RPMI7951 (cell line): ENCODE measurements around the gene MT1B. TPM values are rescaled to one million over a fixed set of nuclear protein-coding genes. Genes with fewer than 3 reads are reported as not detected.
A peak's percentile ranks its signal among the peaks of the same experiment; 100 is the strongest.

Source experiments
- DNase-seq: peaks from one replicate; pipeline ENCODE4 v3.0.0-alpha.2; 2012; ENCODE audit warnings: low read depth
- total RNA-seq: library from RNA; depleted of rRNA; stranded (reverse); fragments of >200 nt; shearing (Covaris generic); gene quantifications from 2 replicates; pipeline ENCODE4 v1.2.3, GENCODE V29; 2014; rRNA removed

The MT1B gene
- not detected in 2 replicates for total RNA-seq

DNA sequence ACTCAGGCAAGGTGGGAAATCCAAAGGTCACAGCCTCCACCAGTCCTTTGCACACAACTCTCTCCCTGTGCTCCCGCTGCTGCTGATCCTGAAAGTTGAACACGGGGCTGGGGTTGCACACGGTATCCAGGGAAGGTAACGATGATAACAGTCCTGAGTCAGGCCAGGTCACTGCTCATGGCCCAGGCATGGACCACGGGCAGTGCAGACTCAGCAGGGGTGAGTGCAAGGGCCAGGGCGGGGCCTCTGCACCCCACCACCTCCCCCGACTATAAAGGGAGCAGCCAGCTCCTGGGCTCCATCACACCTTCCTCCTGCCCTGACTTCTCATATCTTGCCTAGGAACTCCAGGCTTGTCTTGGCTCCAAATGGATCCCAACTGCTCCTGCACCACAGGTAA, at the start of gene MT1B:
MT1B (plus strand) TSS at position 301 of the 400 bp plus-strand sequence; CDS start at position 369, 68 bp downstream.
- DNase-seq = no peak

- DNase-seq = peak; percentile 64
Observed at GRCh38 chr16:56603589-56603988, 48.1 kb upstream of the MT1B start.

DNA sequence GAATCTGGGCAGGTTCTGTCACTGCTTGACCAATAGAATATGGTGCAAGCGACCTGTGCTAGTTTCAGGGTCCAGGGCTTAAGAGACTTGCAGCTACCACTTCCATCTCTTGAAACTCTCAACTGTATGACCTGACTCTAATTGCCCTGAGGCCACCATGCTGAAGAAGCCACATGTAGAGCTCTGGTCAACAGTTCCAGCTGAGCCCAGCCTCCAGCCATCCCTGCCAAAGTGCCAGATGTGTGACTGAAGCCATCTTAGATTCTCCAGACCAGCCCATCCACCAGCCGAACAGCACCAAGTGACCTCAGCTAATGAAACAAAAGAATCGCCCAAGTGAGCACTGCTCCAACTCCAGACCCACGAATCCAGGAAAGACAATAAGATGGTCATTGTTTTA, 46.7 kb upstream of the MT1B start:
- DNase-seq = peak; percentile 90

DNA sequence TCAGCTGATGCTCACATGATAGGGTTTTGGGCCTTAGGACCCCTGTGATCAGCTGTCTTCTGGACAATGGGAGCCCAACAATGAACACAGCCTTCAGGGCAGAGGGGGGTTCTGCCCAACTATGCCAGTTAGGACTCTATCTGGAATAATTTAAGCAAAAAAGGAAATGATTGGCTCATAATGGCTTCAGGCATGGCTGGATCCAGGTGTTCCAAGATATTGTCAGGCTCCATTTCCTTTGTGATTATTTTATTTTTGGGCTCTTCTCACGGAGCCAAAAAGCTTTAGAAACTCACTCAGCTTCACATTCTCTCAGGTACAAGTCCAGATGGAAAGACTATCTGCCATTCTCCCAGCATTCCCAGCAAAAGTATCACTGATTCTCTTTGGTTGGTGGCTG, 46.2 kb upstream of the MT1B start:
- DNase-seq = no peak

DNA sequence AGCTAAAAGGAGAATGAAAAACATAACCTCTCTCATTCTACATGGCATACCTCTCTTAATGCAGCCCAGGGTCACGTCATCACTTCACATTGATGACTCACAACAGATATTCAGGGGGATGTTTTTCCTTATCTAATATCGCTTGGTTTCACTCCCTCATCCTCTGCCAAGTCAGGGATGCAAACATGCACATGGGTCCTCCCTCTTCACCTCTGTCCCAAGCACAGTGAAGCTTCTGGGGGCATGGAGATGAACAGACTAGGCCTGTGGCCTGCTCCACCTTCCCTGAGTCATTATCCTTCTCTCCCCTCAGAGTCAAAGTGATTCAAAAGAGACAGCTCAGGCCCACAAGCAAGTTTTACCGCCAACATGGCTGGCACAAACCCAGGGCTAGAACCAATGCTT, 45.6 kb upstream of the MT1B start:
- DNase-seq = peak; percentile 95

DNA sequence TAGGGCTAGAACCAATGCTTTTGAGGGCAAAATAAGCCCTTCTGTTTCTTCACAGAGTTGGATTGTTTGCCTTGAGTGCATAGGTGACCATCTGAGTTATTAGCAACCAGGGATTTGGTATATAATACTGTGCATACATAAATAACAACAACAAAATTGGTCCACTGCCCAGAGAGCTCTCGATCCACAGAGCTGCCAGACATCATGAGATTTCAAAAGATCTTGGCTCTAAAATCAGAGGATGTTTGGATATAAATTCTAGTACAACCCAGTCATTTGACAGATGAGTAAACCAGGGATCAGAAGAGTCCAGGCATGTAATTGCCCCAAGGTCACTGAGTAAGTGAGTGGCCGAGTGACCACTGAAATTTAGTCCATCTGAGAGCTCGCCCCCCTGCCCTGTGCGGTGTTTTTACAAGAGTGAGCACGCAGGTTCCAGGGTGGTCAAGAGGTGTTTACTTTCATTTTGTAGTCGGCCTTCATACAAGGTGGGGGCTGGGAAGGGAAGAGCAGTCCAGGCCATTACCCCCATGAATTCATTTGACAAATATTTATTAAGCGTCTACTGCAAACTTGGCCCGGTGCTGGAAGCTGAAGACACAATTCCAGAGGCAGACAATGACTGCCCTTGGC, 45.1 kb upstream of the MT1B start:
- DNase-seq = peak; percentile 97

DNA sequence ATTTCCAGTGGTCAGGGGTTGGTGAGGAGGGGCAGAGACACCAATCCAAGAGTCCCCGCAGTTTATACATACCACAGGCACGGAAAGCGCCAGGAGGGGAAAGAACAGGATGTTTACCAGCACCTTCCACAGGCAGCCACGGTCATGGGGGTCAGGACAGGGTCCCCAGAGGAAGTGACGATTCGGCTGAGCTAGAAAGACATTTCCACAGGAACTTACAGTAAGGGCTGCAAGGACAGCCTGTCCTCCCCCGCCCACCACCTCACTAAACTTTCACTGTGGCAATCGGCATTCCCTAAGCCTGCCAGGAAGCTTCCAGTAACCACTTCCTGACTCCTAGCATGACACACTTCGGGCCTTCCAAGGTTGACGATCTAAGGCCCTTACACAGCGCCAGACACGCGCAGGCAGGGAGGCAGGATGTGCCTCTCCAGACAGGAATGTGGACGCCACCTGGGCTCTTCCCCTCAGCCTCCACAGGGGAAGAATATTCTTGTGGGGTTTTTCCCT, 44.5 kb upstream of the MT1B start:
- DNase-seq = peak; percentile 100

- no peak for DNase-seq
Observed at GRCh38 chr16:56607675-56608042, 44.0 kb upstream of the MT1B start.

GRCh38 chr16:56608043-56608875, 43.4 kb upstream of the MT1B start, which contains the start of gene MT2A:
Gene MT2A, plus strand, starts transcription at chr16:56608584. Its CDS starts 72 bp downstream, at chr16:56608656.
- peak; percentile 98 for DNase-seq

DNA sequence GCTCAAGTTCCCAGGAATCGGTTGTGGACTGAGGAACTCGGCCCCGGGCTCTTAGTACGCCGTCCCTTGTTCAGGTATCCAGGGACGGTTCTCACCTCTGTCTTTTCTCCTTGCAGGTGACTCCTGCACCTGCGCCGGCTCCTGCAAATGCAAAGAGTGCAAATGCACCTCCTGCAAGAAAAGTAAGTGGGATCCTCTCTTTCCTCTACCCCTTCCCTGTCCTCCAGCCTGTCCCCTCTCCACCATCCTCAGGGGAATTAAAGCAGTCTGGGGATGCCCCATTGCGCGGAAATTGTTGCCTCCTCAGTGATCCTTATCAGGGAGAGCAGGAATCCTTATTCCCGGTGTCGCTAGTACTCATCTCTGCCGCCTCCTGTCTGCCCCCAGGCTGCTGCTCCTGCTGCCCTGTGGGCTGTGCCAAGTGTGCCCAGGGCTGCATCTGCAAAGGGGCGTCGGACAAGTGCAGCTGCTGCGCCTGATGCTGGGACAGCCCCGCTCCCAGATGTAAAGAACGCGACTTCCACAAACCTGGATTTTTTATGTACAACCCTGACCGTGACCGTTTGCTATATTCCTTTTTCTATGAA, 42.7 kb upstream of the MT1B start:
- DNase-seq = peak; percentile 52

DNA sequence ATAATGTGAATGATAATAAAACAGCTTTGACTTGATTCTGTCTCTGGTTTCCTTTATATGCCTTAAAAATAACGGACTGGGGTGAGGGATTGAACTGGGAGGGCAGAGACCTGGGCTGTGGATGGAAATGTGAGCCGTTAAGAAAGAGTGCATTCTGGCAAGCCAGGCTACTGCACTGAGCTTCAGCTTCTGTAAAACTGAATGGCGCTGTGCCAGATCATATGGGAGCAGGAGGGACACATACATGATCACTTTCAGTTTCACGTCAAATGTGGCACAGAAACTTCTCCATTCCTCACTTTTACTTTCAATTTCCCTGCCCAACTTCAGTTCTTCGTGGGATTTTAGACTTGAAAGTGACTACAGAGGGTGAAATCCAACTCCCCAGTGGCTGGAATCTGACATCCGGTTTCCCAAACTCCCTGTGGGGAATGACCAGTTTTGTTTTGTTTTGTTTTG, 42.2 kb upstream of the MT1B start:
- DNase-seq = peak; percentile 92

DNA sequence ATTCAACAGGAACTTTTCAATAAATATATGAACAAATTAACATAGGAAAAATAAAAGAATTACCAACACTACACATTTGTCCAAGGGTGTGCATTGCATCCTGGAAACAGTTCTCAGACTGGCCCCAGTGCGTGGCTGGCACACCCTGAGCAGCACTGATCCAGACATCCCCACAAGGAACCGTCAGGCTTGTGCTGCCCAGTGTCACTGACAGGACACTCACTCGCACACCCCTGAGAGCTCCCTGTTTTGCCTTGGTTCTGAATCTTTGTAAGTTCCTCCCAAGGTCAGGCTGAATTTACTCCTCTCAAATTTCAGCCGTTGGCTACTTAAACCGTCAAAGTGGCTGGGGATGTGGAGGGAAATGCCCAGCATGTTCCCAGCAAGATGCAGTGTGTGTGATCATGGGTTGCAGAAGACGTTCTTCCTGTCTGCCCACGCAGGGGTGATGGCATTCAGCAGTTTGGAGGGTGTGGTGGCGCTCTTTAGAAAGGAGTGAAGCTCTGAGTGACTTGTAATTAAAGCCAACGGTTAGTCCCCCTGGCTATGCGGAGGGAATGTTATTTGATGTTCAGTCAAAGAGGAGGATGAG, 41.6 kb upstream of the MT1B start:
- DNase-seq = peak; percentile 94

DNA sequence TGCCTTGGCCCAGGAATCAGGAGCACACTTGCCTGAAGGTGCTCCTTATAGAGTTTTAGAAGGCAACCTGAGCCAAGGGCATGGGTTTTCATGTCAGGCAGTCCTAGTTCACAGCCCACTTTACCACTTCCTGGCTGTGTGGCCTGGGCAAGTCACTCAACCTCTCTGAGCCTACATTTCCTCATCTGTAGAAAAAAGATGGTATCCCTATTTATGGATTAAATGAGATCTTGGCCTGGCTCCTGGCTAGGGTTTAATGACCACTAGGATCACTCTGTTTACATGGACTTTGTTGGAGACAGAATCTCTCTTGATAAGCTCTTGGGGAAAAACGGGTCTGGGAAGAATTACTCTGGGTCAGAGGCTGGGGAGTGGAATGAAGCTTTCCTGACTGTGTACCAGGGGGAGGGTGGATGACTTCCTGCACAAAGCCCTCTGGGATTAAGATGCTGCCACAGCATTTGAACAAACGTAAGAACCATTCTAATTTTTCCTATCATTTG, 41.0 kb upstream of the MT1B start:
- no peak for DNase-seq

DNA sequence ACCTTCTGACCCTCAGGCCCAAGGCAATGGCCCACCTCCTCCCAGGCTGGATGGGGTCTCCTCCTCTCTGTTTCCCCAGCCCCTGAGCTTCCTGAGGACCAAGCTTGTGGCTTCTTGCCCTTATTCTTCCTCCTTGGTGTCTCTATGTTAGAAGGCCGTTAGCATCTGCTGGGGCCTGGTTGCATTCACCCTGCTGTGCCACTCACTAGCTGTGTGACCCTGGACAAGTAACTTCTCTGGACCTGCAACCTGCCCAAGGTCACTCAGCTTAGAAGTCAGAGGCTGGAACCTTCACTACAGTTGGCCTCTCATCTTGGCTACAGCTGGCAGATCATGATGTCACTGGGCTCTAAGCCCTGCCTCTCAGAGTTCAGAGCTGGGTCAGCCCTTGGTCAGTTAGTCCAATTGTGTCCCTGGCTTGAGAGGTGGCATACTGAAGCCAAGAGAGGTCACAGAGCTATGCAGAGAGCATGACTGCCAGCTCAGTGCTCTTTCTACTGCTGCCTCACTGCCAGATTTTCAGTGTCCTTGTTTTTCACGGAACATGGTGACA, 40.3 kb upstream of the MT1B start:
- peak; percentile 80 for DNase-seq

- DNase-seq = no peak
Observed at GRCh38 chr16:56613706-56614105, 38.0 kb upstream of the MT1B start.

DNA sequence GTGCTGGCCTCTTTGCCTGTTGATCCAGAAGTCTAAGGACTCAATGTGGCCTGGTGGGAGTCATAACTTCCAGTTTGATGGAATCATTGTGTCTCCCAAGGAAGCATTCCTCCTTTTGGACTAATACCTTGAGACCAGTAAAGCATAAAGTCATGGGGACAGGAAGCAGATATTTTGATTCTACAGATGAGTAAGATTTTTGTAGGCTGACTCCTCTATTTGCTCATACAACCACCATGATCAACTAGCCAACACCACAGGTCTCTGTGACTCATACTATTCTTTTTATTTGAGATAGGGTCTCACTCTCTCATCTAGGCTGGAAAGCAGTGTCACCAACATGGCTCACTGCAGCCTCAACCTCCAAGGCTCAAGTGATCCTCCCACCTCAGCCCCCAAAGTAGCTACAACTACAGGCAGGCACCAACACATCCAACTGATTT, 37.1 kb upstream of the MT1B start:
- peak; percentile 76 for DNase-seq

DNA sequence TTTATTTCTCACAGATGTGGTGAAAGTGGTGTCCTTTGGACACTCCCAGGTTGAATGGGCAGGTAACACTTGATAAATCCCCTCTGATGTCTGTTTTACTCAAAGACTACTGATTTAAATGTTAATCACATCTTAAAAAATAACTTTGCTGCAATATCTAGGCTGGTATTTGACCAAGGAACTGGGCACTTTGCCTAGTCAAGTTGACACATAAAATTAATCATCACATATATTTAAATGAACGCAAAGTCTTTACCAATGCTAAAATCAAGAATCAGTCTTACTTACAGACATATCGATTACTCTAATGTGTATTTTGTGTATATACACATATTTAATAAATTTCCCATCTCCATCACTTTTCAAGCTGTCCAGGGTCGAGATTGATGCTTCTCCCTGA, 36.3 kb upstream of the MT1B start:
- peak; percentile 46 for DNase-seq

DNA sequence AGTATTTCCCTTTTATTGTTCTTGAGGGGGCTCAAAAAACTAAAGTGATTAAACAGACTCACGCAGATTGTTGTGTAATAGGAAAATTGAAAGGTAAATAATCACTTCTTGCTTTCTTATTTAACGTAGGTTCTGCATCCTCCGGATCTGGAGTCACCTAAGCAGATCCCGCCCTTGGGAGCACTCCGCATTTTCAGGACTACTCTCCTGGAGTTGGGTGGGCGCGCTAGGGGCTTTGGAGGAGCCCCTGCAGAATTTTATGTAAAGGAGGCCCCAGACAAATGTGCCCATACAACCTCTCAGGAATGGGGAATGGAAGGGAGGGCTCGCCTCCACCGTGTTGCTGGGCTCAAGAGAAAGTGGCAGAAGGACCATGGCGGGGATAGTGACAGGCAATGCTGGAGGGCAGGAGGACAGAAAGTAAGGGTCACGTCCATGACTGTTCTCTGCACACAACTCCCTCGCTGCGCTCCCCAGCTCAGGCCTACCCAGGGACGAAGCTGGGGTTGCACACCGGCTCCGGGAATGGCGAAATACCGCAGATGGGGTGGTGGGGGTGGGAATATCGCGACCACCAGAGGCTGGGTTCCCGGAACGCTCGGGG, 35.0 kb upstream of the MT1B start:
- DNase-seq = no peak

- DNase-seq = peak; percentile 84
Observed at GRCh38 chr16:56617212-56618085, 34.2 kb upstream of the MT1B start.

DNA sequence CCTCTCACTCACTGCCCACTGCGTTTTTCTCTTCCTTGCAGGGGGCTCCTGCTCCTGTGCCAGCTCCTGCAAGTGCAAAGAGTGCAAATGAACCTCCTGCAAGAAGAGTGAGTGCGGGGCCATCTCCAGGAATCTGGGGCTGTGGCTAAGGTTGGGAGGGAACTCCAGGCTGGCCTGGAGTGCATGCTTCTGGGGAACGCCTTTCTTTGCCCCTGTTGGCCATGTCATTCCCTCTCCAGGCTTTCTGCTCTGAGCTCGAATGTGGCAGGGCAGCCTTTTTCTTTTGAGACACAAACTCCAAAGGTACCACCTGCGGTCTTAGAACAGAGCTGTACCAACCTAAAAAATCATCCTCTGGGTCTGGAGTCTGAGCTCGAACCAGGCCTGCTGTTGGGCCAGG, 33.5 kb upstream of the MT1B start:
- DNase-seq = no peak
